Stimulated activated CD4-positive, alpha-beta T cell treated with anti-CD3 and anti-CD28 coated beads, Interleukin-2, amount 100 ng/mL, for 48 hours (primary cell): Measurements from ENCODE around the gene ZC3H7A.
A peak's percentile ranks its signal among the peaks of the same experiment; 100 is the strongest.

ENCODE experiments used
- DNase-seq, 2 donors: peaks; one replicate each; pipeline ENCODE4 v3.0.0-alpha.2; 2020

ZC3H7A gene

GRCh38 chr16:11762431-11762830 lies 34.6 kb downstream of the ZC3H7A start:
- no peak for DNase-seq

GRCh38 chr16:11759997-11760396 lies 37.1 kb downstream of the ZC3H7A start:
- no peak for DNase-seq

- DNase-seq, result no peak
Measured at GRCh38 chr16:11759163-11759834, 37.8 kb downstream of the ZC3H7A start.

GRCh38 chr16:11757671-11758545 lies 39.1 kb downstream of the ZC3H7A start:
- no peak for DNase-seq

GRCh38 chr16:11756248-11756647 lies 40.8 kb downstream of the ZC3H7A start:
- DNase-seq, result no peak

GRCh38 chr16:11755022-11755760 lies 41.9 kb downstream of the ZC3H7A start:
- DNase-seq, result no peak

GRCh38 chr16:11752856-11753255 lies 44.2 kb downstream of the ZC3H7A start:
- no peak for DNase-seq

GRCh38 chr16:11750056-11750455 lies 47.0 kb downstream of the ZC3H7A start:
- DNase-seq, result no peak

GRCh38 chr16:11748404-11749254 lies 48.4 kb downstream of the ZC3H7A start:
- DNase-seq, result no peak

- no peak for DNase-seq
Measured at GRCh38 chr16:11747949-11748403, 49.1 kb downstream of the ZC3H7A start.

GRCh38 chr16:11744075-11744470 lies 53.0 kb downstream of the ZC3H7A start:
- DNase-seq, result no peak

- peak; percentile 9 to 18 for DNase-seq
Measured at GRCh38 chr16:11743308-11744074, 53.6 kb downstream of the ZC3H7A start.

- DNase-seq, result peak; percentile 99 to 100
Measured at GRCh38 chr16:11742536-11743307, 54.3 kb downstream of the ZC3H7A start, which contains the start of gene TXNDC11. TSS of gene TXNDC11 (minus strand) at chr16:11742857. CDS start at chr16:11742730, 127 bp downstream.

- DNase-seq, result peak; percentile 39 to 45
Measured at GRCh38 chr16:11742093-11742535, 54.9 kb downstream of the ZC3H7A start.

GRCh38 chr16:11740567-11740966 lies 56.5 kb downstream of the ZC3H7A start:
- no peak for DNase-seq

- DNase-seq, result no peak
Measured at GRCh38 chr16:11738742-11739544, 58.1 kb downstream of the ZC3H7A start.

GRCh38 chr16:11737713-11738112 lies 59.3 kb downstream of the ZC3H7A start:
- no peak for DNase-seq

- no peak for DNase-seq
Measured at GRCh38 chr16:11736903-11737302, 60.2 kb downstream of the ZC3H7A start.

GRCh38 chr16:11735787-11736186 lies 61.3 kb downstream of the ZC3H7A start:
- DNase-seq, result no peak

- no peak for DNase-seq
Measured at GRCh38 chr16:11734653-11735043, 62.4 kb downstream of the ZC3H7A start.
